ENCODE results near the gene OR5L2. TPM values are rescaled to one million over a fixed set of nuclear protein-coding genes. Genes with fewer than 3 reads are reported as not detected.
"Not testable (repeated sequence)": the region's sequence is repeated elsewhere in the genome, so short reads cannot be mapped to it uniquely, and the experiment has no call there.

OR5L2 gene
- total and polyA plus RNA-seq, 4 donors, result not detected

DNA sequence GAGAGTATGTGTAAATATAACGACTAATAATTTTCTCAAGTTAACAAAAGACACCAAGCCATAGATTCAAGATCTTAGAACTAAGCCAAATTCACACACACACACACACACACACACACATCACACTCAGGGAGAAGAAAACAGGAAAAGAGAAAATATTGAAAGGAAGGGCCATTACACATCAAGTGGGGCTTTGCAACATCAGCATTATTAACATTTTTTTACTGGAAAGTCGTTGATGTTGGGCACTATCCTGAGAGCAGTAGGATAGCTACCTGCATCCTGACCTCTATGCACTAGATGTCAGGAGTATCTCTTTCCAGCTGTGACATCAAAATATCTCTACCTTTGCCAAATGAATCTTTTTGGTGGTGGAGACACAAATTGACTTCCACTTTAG is 20.4 kb downstream of the OR5L2 start:
- no peaks in the 10 kb centered on the region for H3K36me3 ChIP-seq (ENCODE audit: control insufficient read depth in 4 of 4, insufficient read depth in 4 of 4, low read length in 4 of 4)
- no peaks in the 10 kb centered on the region for H3K27me3 ChIP-seq (ENCODE audit: control insufficient read depth in 3 of 3, insufficient read depth in 3 of 3, low read length in 2 of 3)
- TF ChIP-seq, protein P1, sequence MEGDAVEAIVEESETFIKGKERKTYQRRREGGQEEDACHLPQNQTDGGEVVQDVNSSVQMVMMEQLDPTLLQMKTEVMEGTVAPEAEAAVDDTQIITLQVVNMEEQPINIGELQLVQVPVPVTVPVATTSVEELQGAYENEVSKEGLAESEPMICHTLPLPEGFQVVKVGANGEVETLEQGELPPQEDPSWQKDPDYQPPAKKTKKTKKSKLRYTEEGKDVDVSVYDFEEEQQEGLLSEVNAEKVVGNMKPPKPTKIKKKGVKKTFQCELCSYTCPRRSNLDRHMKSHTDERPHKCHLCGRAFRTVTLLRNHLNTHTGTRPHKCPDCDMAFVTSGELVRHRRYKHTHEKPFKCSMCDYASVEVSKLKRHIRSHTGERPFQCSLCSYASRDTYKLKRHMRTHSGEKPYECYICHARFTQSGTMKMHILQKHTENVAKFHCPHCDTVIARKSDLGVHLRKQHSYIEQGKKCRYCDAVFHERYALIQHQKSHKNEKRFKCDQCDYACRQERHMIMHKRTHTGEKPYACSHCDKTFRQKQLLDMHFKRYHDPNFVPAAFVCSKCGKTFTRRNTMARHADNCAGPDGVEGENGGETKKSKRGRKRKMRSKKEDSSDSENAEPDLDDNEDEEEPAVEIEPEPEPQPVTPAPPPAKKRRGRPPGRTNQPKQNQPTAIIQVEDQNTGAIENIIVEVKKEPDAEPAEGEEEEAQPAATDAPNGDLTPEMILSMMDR (IDR thresholded peaks at IDR 0.05; ENCODE audit: control extremely low read depth, extremely low read depth), result no peak
- H3K4me3 ChIP-seq, result no peak overlapping the region
- H3K9ac ChIP-seq (ENCODE audit: insufficient read depth in 1 of 2, low read length in 2 of 2), result no peak overlapping the region
- no peak overlapping the region for H3K27ac ChIP-seq (ENCODE audit: low read depth in 1 of 2, low read length in 1 of 2)
- H3K4me1 ChIP-seq (ENCODE audit: control insufficient read depth in 5 of 5, insufficient read depth in 5 of 5, low read length in 5 of 5), result no peaks in the 10 kb centered on the region
- WGBS, 2 donors, result 50 to 52% methylated on average over 2 of the region's 2 CpGs
- DNase-seq (no peak), ATAC-seq (ENCODE audit: insufficient read depth, low FRiP score) (no peak)
- peaks cover 0 to 6% (median 0%) of the 10 kb centered on the region in 4 donors for H3K9me3 ChIP-seq (ENCODE audit: control insufficient read depth in 4 of 4, insufficient read depth in 3 of 4, low read length in 3 of 4)

- peaks cover 0 to 6% (median 0%) of the 10 kb centered on the region in 4 donors for H3K9me3 ChIP-seq (ENCODE audit: control insufficient read depth in 4 of 4, insufficient read depth in 3 of 4, low read length in 3 of 4)
- H3K36me3 ChIP-seq (ENCODE audit: control insufficient read depth in 4 of 4, insufficient read depth in 4 of 4, low read length in 4 of 4), result no peaks in the 10 kb centered on the region
- no peak overlapping the region for H3K4me3 ChIP-seq
- no peaks in the 10 kb centered on the region for H3K27me3 ChIP-seq (ENCODE audit: control insufficient read depth in 3 of 3, insufficient read depth in 3 of 3, low read length in 2 of 3)
- H3K9ac ChIP-seq (ENCODE audit: insufficient read depth in 1 of 2, low read length in 2 of 2), result no peak overlapping the region
- no peaks in the 10 kb centered on the region for H3K4me1 ChIP-seq (ENCODE audit: control insufficient read depth in 5 of 5, insufficient read depth in 5 of 5, low read length in 5 of 5)
- H3K27ac ChIP-seq (ENCODE audit: low read depth in 1 of 2, low read length in 1 of 2), result no peak overlapping the region
- DNase-seq (no peak), ATAC-seq (ENCODE audit: insufficient read depth, low FRiP score) (no peak)
- TF ChIP-seq, protein P1 (IDR thresholded peaks at IDR 0.05; ENCODE audit: control extremely low read depth, extremely low read depth), result no peak
Observed at GRCh38 chr11:55849037-55849436, 22.0 kb downstream of the OR5L2 start.

GRCh38 chr11:55852141-55852540 is 25.1 kb downstream of the OR5L2 start:
- 81 to 84% methylated on average over 1 of the region's 1 CpG for WGBS, 2 donors
- Histone ChIP-seq H3K27me3 (ENCODE audit: control insufficient read depth in 3 of 3, insufficient read depth in 3 of 3, low read length in 2 of 3) (no peaks in the 10 kb centered on the region), H3K9me3 (ENCODE audit: control insufficient read depth in 4 of 4, insufficient read depth in 3 of 4, low read length in 3 of 4) (peaks cover 0 to 11% (median 0%) of the 10 kb centered on the region in 4 donors), H3K9ac (ENCODE audit: insufficient read depth in 1 of 2, low read length in 2 of 2) (no peak overlapping the region), H3K4me1 (ENCODE audit: control insufficient read depth in 5 of 5, insufficient read depth in 5 of 5, low read length in 5 of 5) (no peaks in the 10 kb centered on the region), H3K36me3 (ENCODE audit: control insufficient read depth in 4 of 4, insufficient read depth in 4 of 4, low read length in 4 of 4) (no peaks in the 10 kb centered on the region), H3K4me3 (no peak overlapping the region), H3K27ac (ENCODE audit: low read depth in 1 of 2, low read length in 1 of 2) (no peak overlapping the region)
- TF ChIP-seq, protein P1 (IDR thresholded peaks at IDR 0.05; ENCODE audit: control extremely low read depth, extremely low read depth), result no peak
- DNase-seq (no peak), ATAC-seq (ENCODE audit: insufficient read depth, low FRiP score) (no peak)

DNA sequence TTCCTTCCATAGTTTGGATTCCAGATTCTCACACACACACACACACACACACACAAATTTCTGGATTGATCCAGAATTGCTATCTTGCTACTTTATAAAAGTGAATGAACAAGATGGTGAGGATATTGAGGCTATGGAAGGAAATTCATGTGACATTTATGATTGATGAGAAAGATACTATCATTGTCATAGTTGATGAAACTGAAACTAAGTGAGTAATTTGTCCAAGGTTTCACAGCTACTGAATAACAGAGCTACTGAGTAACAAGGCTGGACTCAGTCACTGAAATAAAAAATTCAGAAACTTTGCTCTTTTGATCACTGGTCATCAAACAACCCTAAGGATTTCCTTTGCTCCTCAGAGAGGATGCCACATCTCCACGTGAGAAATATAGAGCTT is 27.7 kb downstream of the OR5L2 start:
- DNase-seq, result no peak
- WGBS, 2 donors, result 19 to 23% methylated on average over 1 of the region's 1 CpG
- Histone ChIP-seq H3K27ac (ENCODE audit: low read depth in 1 of 2, low read length in 1 of 2) (no peak overlapping the region), H3K4me1 (ENCODE audit: control insufficient read depth in 5 of 5, insufficient read depth in 5 of 5, low read length in 5 of 5) (no peaks in the 10 kb centered on the region), H3K9me3 (ENCODE audit: control insufficient read depth in 4 of 4, insufficient read depth in 3 of 4, low read length in 3 of 4) (peaks cover 0 to 17% (median 0%) of the 10 kb centered on the region in 4 donors), H3K36me3 (ENCODE audit: control insufficient read depth in 4 of 4, insufficient read depth in 4 of 4, low read length in 4 of 4) (no peaks in the 10 kb centered on the region), H3K9ac (ENCODE audit: insufficient read depth in 1 of 2, low read length in 2 of 2) (no peak overlapping the region), H3K27me3 (ENCODE audit: control insufficient read depth in 3 of 3, insufficient read depth in 3 of 3, low read length in 2 of 3) (no peaks in the 10 kb centered on the region), H3K4me3 (no peak overlapping the region)
- TF ChIP-seq, protein P1 (IDR thresholded peaks at IDR 0.05; ENCODE audit: control extremely low read depth, extremely low read depth), result no peak
- no peak for ATAC-seq (ENCODE audit: insufficient read depth, low FRiP score)

- ATAC-seq (ENCODE audit: insufficient read depth, low FRiP score); H3K36me3 ChIP-seq (ENCODE audit: control insufficient read depth in 4 of 4, insufficient read depth in 4 of 4, low read length in 4 of 4): not testable (repeated sequence)
- 85 to 86% methylated on average over 4 of the region's 4 CpGs for WGBS, 2 donors
Observed at GRCh38 chr11:55867354-55867753, 40.3 kb downstream of the OR5L2 start.

GRCh38 chr11:55872731-55873130 is 45.7 kb downstream of the OR5L2 start:
- not testable (repeated sequence) for DNase-seq; H3K27me3 ChIP-seq (ENCODE audit: control insufficient read depth in 3 of 3, insufficient read depth in 3 of 3, low read length in 2 of 3); ATAC-seq (ENCODE audit: insufficient read depth, low FRiP score); H3K4me3 ChIP-seq; H3K9ac ChIP-seq (ENCODE audit: insufficient read depth in 1 of 2, low read length in 2 of 2); H3K9me3 ChIP-seq (ENCODE audit: control insufficient read depth in 4 of 4, insufficient read depth in 3 of 4, low read length in 3 of 4); H3K4me1 ChIP-seq (ENCODE audit: control insufficient read depth in 5 of 5, insufficient read depth in 5 of 5, low read length in 5 of 5); H3K36me3 ChIP-seq (ENCODE audit: control insufficient read depth in 4 of 4, insufficient read depth in 4 of 4, low read length in 4 of 4); H3K27ac ChIP-seq (ENCODE audit: low read depth in 1 of 2, low read length in 1 of 2)
- WGBS, 2 donors, result 19 to 25% methylated on average over 33 of the region's 33 CpGs

More at GRCh38 chr11:55867354-55867753, 40.3 kb downstream of the OR5L2 start:
- H3K27ac ChIP-seq (ENCODE audit: low read depth in 1 of 2, low read length in 1 of 2); H3K9me3 ChIP-seq (ENCODE audit: control insufficient read depth in 4 of 4, insufficient read depth in 3 of 4, low read length in 3 of 4); H3K4me3 ChIP-seq; DNase-seq; H3K27me3 ChIP-seq (ENCODE audit: control insufficient read depth in 3 of 3, insufficient read depth in 3 of 3, low read length in 2 of 3); H3K4me1 ChIP-seq (ENCODE audit: control insufficient read depth in 5 of 5, insufficient read depth in 5 of 5, low read length in 5 of 5); H3K9ac ChIP-seq (ENCODE audit: insufficient read depth in 1 of 2, low read length in 2 of 2): not testable (repeated sequence)

Measured in lung (tissue), 12 donors.